ENCODE results near the gene BCAS4. TPM values are rescaled to one million over a fixed set of nuclear protein-coding genes. Genes with fewer than 3 reads are reported as not detected.

Gene BCAS4
- total and polyA plus RNA-seq, 8 donors = under 0.01 to 7.2 (median 2.2) TPM; not detected in 1

- Histone ChIP-seq H3K27me3 (no peaks in the 10 kb centered on the region), H3K9me3 (no peaks in the 10 kb centered on the region), H3K36me3 (peaks cover 21 to 86% (median 81%) of the 10 kb centered on the region in 4 donors), H3K27ac (no peak overlapping the region), H3K4me1 (peaks cover 12 to 43% (median 26%) of the 10 kb centered on the region in 4 donors), H3K4me3 (no peak overlapping the region)
- intact Hi-C loops (cut with DNase I; ENCODE audit: low total_unique reads) = no loop called here
- no peak for DNase-seq
- TF ChIP-seq POLR2AphosphoS5 (IDR thresholded peaks at IDR 0.05) (no peak), EP300 (IDR thresholded peaks at IDR 0.05) (no peak), POLR2A (IDR thresholded peaks at IDR 0.05) (no peak), CTCF (IDR thresholded peaks at IDR 0.05) (no peak)
- WGBS, 5 donors = 95 to 99% (median 98%) methylated on average over 7 of the region's 7 CpGs
Observed at GRCh38 chr20:50893620-50894019, 98.8 kb downstream of the BCAS4 start.

- WGBS, 5 donors = 52 to 87% (median 68%) methylated on average over 8 of the region's 8 CpGs
- no peaks in the 10 kb centered on the region for H3K9me3 ChIP-seq
- H3K4me3 ChIP-seq = no peak overlapping the region
- H3K27ac ChIP-seq = peak overlapping the region; percentile 35 to 73 (median 62)
- intact Hi-C loops (cut with DNase I; ENCODE audit: low total_unique reads) = no loop called here
- peaks cover 19 to 89% (median 84%) of the 10 kb centered on the region in 4 donors for H3K36me3 ChIP-seq
- no peak for TF ChIP-seq POLR2A (IDR thresholded peaks at IDR 0.05)
- no peak for TF ChIP-seq EP300 (IDR thresholded peaks at IDR 0.05)
- TF ChIP-seq CTCF (IDR thresholded peaks at IDR 0.05) = no peak
- peak in 2 of 3 donors; percentile 61 to 84 for TF ChIP-seq POLR2AphosphoS5 (IDR thresholded peaks at IDR 0.05)
- H3K27me3 ChIP-seq = no peaks in the 10 kb centered on the region
- peaks cover 12 to 43% (median 26%) of the 10 kb centered on the region in 4 donors for H3K4me1 ChIP-seq
- DNase-seq = peak in 1 of 2 donors; percentile 84
Observed at GRCh38 chr20:50895111-50895830, 100.4 kb downstream of the BCAS4 start.

GRCh38 chr20:50898475-50898874 is 103.6 kb downstream of the BCAS4 start:
- Histone ChIP-seq H3K36me3 (peaks cover 4 to 84% (median 76%) of the 10 kb centered on the region in 4 donors), H3K4me3 (no peak overlapping the region), H3K27me3 (no peaks in the 10 kb centered on the region), H3K9me3 (no peaks in the 10 kb centered on the region), H3K27ac (no peak overlapping the region), H3K4me1 (peaks cover 19 to 47% (median 32%) of the 10 kb centered on the region in 4 donors)
- WGBS, 5 donors = 83 to 100% (median 91%) methylated on average over 1 of the region's 1 CpG
- DNase-seq = no peak
- intact Hi-C loops (cut with DNase I; ENCODE audit: low total_unique reads) = no loop called here
- TF ChIP-seq POLR2A (IDR thresholded peaks at IDR 0.05) = no peak
- TF ChIP-seq EP300 (IDR thresholded peaks at IDR 0.05) = no peak
- no peak for TF ChIP-seq CTCF (IDR thresholded peaks at IDR 0.05)
- TF ChIP-seq POLR2AphosphoS5 (IDR thresholded peaks at IDR 0.05) = no peak

- no peak overlapping the region for H3K27ac ChIP-seq
- peaks cover 0 to 77% (median 65%) of the 10 kb centered on the region in 4 donors for H3K36me3 ChIP-seq
- no peak overlapping the region for H3K4me3 ChIP-seq
- H3K9me3 ChIP-seq = no peaks in the 10 kb centered on the region
- H3K27me3 ChIP-seq = no peaks in the 10 kb centered on the region
- 89 to 94% (median 92%) methylated on average over 7 of the region's 7 CpGs for WGBS, 5 donors
- TF ChIP-seq POLR2AphosphoS5 (IDR thresholded peaks at IDR 0.05) (no peak), EP300 (IDR thresholded peaks at IDR 0.05) (no peak), POLR2A (IDR thresholded peaks at IDR 0.05) (no peak), CTCF (IDR thresholded peaks at IDR 0.05) (no peak)
- no peak for DNase-seq
- intact Hi-C loops (cut with DNase I; ENCODE audit: low total_unique reads) = no loop called here
- peaks cover 18 to 48% (median 35%) of the 10 kb centered on the region in 4 donors for H3K4me1 ChIP-seq
Observed at GRCh38 chr20:50900261-50900660, 105.4 kb downstream of the BCAS4 start.
